BLaER1 treated with 17β-estradiol and CSF1 and Interleukin-3, amounts not matched to agents 10 nM and 100 nM (cell line): ENCODE results near the gene NPSR1.
"Not testable (repeated sequence)": the region's sequence is repeated elsewhere in the genome, so short reads cannot be mapped to it uniquely, and the experiment has no call there.

Experiments used
- H3K27ac ChIP-seq, 11 experiments: shearing (Covaris generic); formaldehyde crosslinking; 2 replicates each; pipeline ENCODE4 v1.8.1; 2022
- H3K27me3 ChIP-seq, 11 experiments: shearing (Covaris generic); formaldehyde crosslinking; 2 replicates each; pipeline ENCODE4 v1.8.1; 2022
- H3K36me3 ChIP-seq, 11 experiments: shearing (Covaris generic); formaldehyde crosslinking; 2 replicates each; pipeline ENCODE4 v1.8.1; 2022
- H3K4me1 ChIP-seq, 10 experiments: shearing (Covaris generic); formaldehyde crosslinking; 2 replicates each; pipeline ENCODE4 v1.8.1; 2022
- H3K4me2 ChIP-seq, 11 experiments: shearing (Covaris generic); formaldehyde crosslinking; 2 replicates each; pipeline ENCODE4 v1.8.1; 2022
- H3K4me3 ChIP-seq, 10 experiments: shearing (Covaris generic); formaldehyde crosslinking; 2 replicates each; pipeline ENCODE4 v1.8.1; 2022
- H3K9ac ChIP-seq, 11 experiments: shearing (Covaris generic); formaldehyde crosslinking; 2 replicates each; pipeline ENCODE4 v1.8.1; 2022
- H3K9me3 ChIP-seq, 11 experiments: shearing (Covaris generic); formaldehyde crosslinking; replicated peaks in 1 of 11; 2 replicates each; pipeline ENCODE4 v1.8.1; 2022
- H4K20me1 ChIP-seq, 11 experiments: shearing (Covaris generic); formaldehyde crosslinking; 2 replicates each; pipeline ENCODE4 v1.8.1; 2022
- Cebpa-rat ChIP-seq, 11 experiments: shearing (Covaris generic); IDR thresholded peaks; 2 replicates each; pipeline ENCODE4 v1.8.1; 2022

The NPSR1 gene

GRCh38 chr7:34869057-34869456 is 211.0 kb downstream of the NPSR1 start:
- Histone ChIP-seq H3K4me2 (no peak overlapping the region), H3K4me1 (no peaks in the 10 kb centered on the region), H3K27me3 (no peaks in the 10 kb centered on the region), H4K20me1 (no peaks in the 10 kb centered on the region), H3K4me3 (no peak overlapping the region), H3K9me3 (peaks cover 7 to 22% (median 13%) of the 10 kb centered on the region in 11 experiments; a peak in 15 of 22 replicates), H3K27ac (no peak overlapping the region), H3K9ac (no peak overlapping the region), H3K36me3 (no peaks in the 10 kb centered on the region)
- TF ChIP-seq Cebpa-rat (IDR thresholded peaks at IDR 0.05): no peak

GRCh38 chr7:34870041-34870440 is 212.0 kb downstream of the NPSR1 start:
- H3K36me3 ChIP-seq, H3K4me3 ChIP-seq, H3K9ac ChIP-seq: not testable (repeated sequence)

GRCh38 chr7:34874329-34874728 is 216.3 kb downstream of the NPSR1 start:
- H4K20me1 ChIP-seq, H3K27ac ChIP-seq, H3K27me3 ChIP-seq, H3K4me1 ChIP-seq, H3K9ac ChIP-seq, H3K4me3 ChIP-seq, H3K36me3 ChIP-seq, H3K4me2 ChIP-seq: not testable (repeated sequence)
- H3K9me3 ChIP-seq: peaks cover 7 to 22% (median 13%) of the 10 kb centered on the region in 11 experiments; a peak in 15 of 22 replicates
- TF ChIP-seq Cebpa-rat (IDR thresholded peaks at IDR 0.05): 0 out of 22 replicates have a peak, but pooled peaks of 2 of the 11 experiments have one; percentile 21 to 29

More at GRCh38 chr7:34870041-34870440, 212.0 kb downstream of the NPSR1 start:
- H3K4me1 ChIP-seq, H3K4me2 ChIP-seq, H3K27ac ChIP-seq, H3K27me3 ChIP-seq, H4K20me1 ChIP-seq: not testable (repeated sequence)
- peaks cover 7 to 22% (median 13%) of the 10 kb centered on the region in 11 experiments; a peak in 15 of 22 replicates for H3K9me3 ChIP-seq

GRCh38 chr7:34875481-34875880 is 217.5 kb downstream of the NPSR1 start:
- no peak overlapping the region for H3K4me3 ChIP-seq
- H4K20me1 ChIP-seq: no peaks in the 10 kb centered on the region
- peaks cover 7 to 22% (median 13%) of the 10 kb centered on the region in 11 experiments; a peak in 15 of 22 replicates for H3K9me3 ChIP-seq
- no peaks in the 10 kb centered on the region for H3K36me3 ChIP-seq
- H3K9ac ChIP-seq: no peak overlapping the region
- no peaks in the 10 kb centered on the region for H3K4me1 ChIP-seq
- no peak overlapping the region for H3K4me2 ChIP-seq
- no peak for TF ChIP-seq Cebpa-rat (IDR thresholded peaks at IDR 0.05)
- no peaks in the 10 kb centered on the region for H3K27me3 ChIP-seq
- no peak overlapping the region for H3K27ac ChIP-seq

- not testable (repeated sequence) for H3K4me3 ChIP-seq, H4K20me1 ChIP-seq, H3K9ac ChIP-seq, H3K4me1 ChIP-seq, H3K36me3 ChIP-seq, H3K27ac ChIP-seq, H3K27me3 ChIP-seq, H3K4me2 ChIP-seq
- H3K9me3 ChIP-seq: peaks cover 15 to 24% (median 20%) of the 10 kb centered on the region in 11 experiments
Observed at GRCh38 chr7:34878944-34879735, 221.1 kb downstream of the NPSR1 start.

GRCh38 chr7:34879871-34880270 is 221.9 kb downstream of the NPSR1 start:
- no peaks in the 10 kb centered on the region for H3K27me3 ChIP-seq
- no peaks in the 10 kb centered on the region for H3K4me1 ChIP-seq
- H3K9me3 ChIP-seq: peaks cover 16 to 30% (median 25%) of the 10 kb centered on the region in 11 experiments
- no peak overlapping the region for H3K9ac ChIP-seq
- no peak overlapping the region for H3K4me2 ChIP-seq
- H4K20me1 ChIP-seq: no peaks in the 10 kb centered on the region
- TF ChIP-seq Cebpa-rat (IDR thresholded peaks at IDR 0.05): no peak
- no peaks in the 10 kb centered on the region for H3K36me3 ChIP-seq
- no peak overlapping the region for H3K4me3 ChIP-seq
- no peak overlapping the region for H3K27ac ChIP-seq

- H3K4me2 ChIP-seq, H3K27me3 ChIP-seq, H4K20me1 ChIP-seq, H3K4me1 ChIP-seq, H3K4me3 ChIP-seq, H3K36me3 ChIP-seq, H3K27ac ChIP-seq, H3K9ac ChIP-seq: not testable (repeated sequence)
- H3K9me3 ChIP-seq: peaks cover 16 to 34% (median 25%) of the 10 kb centered on the region in 11 experiments
Observed at GRCh38 chr7:34883855-34884254, 225.8 kb downstream of the NPSR1 start.

GRCh38 chr7:34886856-34887255 is 228.8 kb downstream of the NPSR1 start:
- Histone ChIP-seq H3K4me2 (no peak overlapping the region), H3K9me3 (peaks cover 16 to 33% (median 25%) of the 10 kb centered on the region in 11 experiments), H4K20me1 (no peaks in the 10 kb centered on the region), H3K4me3 (no peak overlapping the region), H3K36me3 (no peaks in the 10 kb centered on the region), H3K27me3 (no peaks in the 10 kb centered on the region), H3K4me1 (no peaks in the 10 kb centered on the region), H3K9ac (no peak overlapping the region), H3K27ac (no peak overlapping the region)
- TF ChIP-seq Cebpa-rat (IDR thresholded peaks at IDR 0.05): no peak

- no peaks in the 10 kb centered on the region for H3K4me1 ChIP-seq
- H3K4me3 ChIP-seq: no peak overlapping the region
- TF ChIP-seq Cebpa-rat (IDR thresholded peaks at IDR 0.05): no peak
- H3K27me3 ChIP-seq: no peaks in the 10 kb centered on the region
- no peaks in the 10 kb centered on the region for H3K36me3 ChIP-seq
- no peak overlapping the region for H3K9ac ChIP-seq
- no peaks in the 10 kb centered on the region for H4K20me1 ChIP-seq
- H3K27ac ChIP-seq: no peak overlapping the region
- no peak overlapping the region for H3K4me2 ChIP-seq
- H3K9me3 ChIP-seq: peaks cover 8 to 14% (median 10%) of the 10 kb centered on the region in 11 experiments
Observed at GRCh38 chr7:34889951-34890350, 231.9 kb downstream of the NPSR1 start.

GRCh38 chr7:34895202-34895601 is 237.2 kb downstream of the NPSR1 start:
- Histone ChIP-seq H4K20me1 (no peaks in the 10 kb centered on the region), H3K4me2 (no peak overlapping the region), H3K4me1 (no peaks in the 10 kb centered on the region), H3K9me3 (peaks cover 22 to 40% (median 35%) of the 10 kb centered on the region in 11 experiments), H3K9ac (no peak overlapping the region), H3K27ac (no peak overlapping the region), H3K36me3 (no peaks in the 10 kb centered on the region; a peak in 1 of 22 replicates), H3K27me3 (no peaks in the 10 kb centered on the region), H3K4me3 (no peak overlapping the region)
- no peak for TF ChIP-seq Cebpa-rat (IDR thresholded peaks at IDR 0.05)
